A673 (cell line): Measurements from ENCODE around the gene CFAP126. TPM values are rescaled to one million over a fixed set of nuclear protein-coding genes. Genes with fewer than 3 reads are reported as not detected.

ENCODE experiments used
- BruUV-seq: library from RNA; stranded (reverse); fragments of 400-500 nt; replicated peaks from 2 replicates; lab custom pipeline; 2021; lab: Mats Ljungman, UMichigan
- CTCF ChIA-PET: fragments of 300-600 bp; sonication (Branson Sonifier 250); formaldehyde crosslinking; loops from one replicate; lab custom pipeline; 2022; ENCODE audit warnings: antibody characterized with exemption; lab: Charles Lee
- POLR2A ChIA-PET: fragments of 300-600 bp; sonication (Branson Sonifier 250); formaldehyde crosslinking; loops from one replicate; lab custom pipeline; 2022; ENCODE audit warnings: antibody characterized with exemption; ENCODE audit not compliant: low non-redundant PET; lab: Charles Lee
- DNase-seq: peaks from one replicate; pipeline ENCODE4 v3.0.0-alpha.2; 2015; ENCODE audit warnings: low spot score
- H3K27ac ChIP-seq: fragments of 200-600 bp; sonication (generic); 2 replicates; pipeline ENCODE4 v1.5.1; 2016; ENCODE audit warnings: mixed run types, low read depth, mild to moderate bottlenecking, mixed read lengths, antibody characterized with exemption, low read length; ENCODE audit not compliant: poor library complexity, severe bottlenecking
- H3K27me3 ChIP-seq: fragments of 200-600 bp; sonication (generic); replicated peaks from 2 replicates; pipeline ENCODE4 v1.6.1; 2017; ENCODE audit warnings: mixed run types, low read depth, mild to moderate bottlenecking, mixed read lengths, antibody characterized with exemption, low read length; ENCODE audit not compliant: insufficient read depth, poor library complexity
- H3K36me3 ChIP-seq: fragments of 200-600 bp; sonication (generic); 2 replicates; pipeline ENCODE4 v1.6.1; 2016; ENCODE audit warnings: mixed run types, mild to moderate bottlenecking, mixed read lengths, antibody characterized with exemption, low read length; ENCODE audit not compliant: insufficient read depth, poor library complexity, severe bottlenecking
- H3K4me1 ChIP-seq: fragments of 200-600 bp; sonication (generic); 2 replicates; pipeline ENCODE4 v1.6.1; 2017; ENCODE audit warnings: mixed run types, mild to moderate bottlenecking, mixed read lengths, antibody characterized with exemption, low read length; ENCODE audit not compliant: insufficient read depth, poor library complexity, severe bottlenecking
- H3K4me3 ChIP-seq: fragments of 200-600 bp; sonication (generic); 2 replicates; pipeline ENCODE4 v1.5.1; 2016; ENCODE audit warnings: low read depth, mixed run types, mild to moderate bottlenecking, mixed read lengths, low read length; ENCODE audit not compliant: poor library complexity, severe bottlenecking
- H3K9me3 ChIP-seq: fragments of 200-600 bp; sonication (generic); 2 replicates; pipeline ENCODE4 v1.6.1; 2016; ENCODE audit warnings: mixed run types, low read depth, mild to moderate bottlenecking, mixed read lengths, antibody characterized with exemption, low read length; ENCODE audit not compliant: poor library complexity, severe bottlenecking
- CTCF ChIP-seq: fragments of 300-800, 200-600 bp; sonication (generic); conservative IDR thresholded peaks from 2 replicates; pipeline ENCODE4 v1.5.1; 2017; ENCODE audit warnings: low read depth, mild to moderate bottlenecking, antibody characterized with exemption, low read length, moderate library complexity, mixed read lengths
- EZH2 ChIP-seq: fragments of 200-600 bp; sonication (generic); IDR thresholded peaks from 2 replicates; pipeline ENCODE4 v1.6.1; 2017; ENCODE audit warnings: borderline replicate concordance, low read depth, mild to moderate bottlenecking, mixed read lengths, antibody characterized with exemption, low read length; ENCODE audit not compliant: poor library complexity, severe bottlenecking
- intact Hi-C: fragments of 100-400 bp; cut with micrococcal nuclease; formaldehyde crosslinking; loops from one replicate; pipeline ENCODE4 v1.10.0; 2022; ENCODE audit not compliant: unreplicated experiment
- total RNA-seq: library from RNA; stranded (reverse); gene quantifications from 2 replicates; pipeline ENCODE4 v1.2.3, GENCODE V29; 2021

Gene CFAP126
- total RNA-seq, 1 experiment from 2014 or later, result not detected

- Histone ChIP-seq H3K36me3 (no peaks in the 10 kb centered on the region), H3K9me3 (no peaks in the 10 kb centered on the region), H3K4me1 (peaks cover 6% of the 10 kb centered on the region), H3K4me3 (no peak overlapping the region), H3K27me3 (no peaks in the 10 kb centered on the region), H3K27ac (no peak overlapping the region)
- BruUV-seq, result no TSS peak
- ChIA-PET POLR2A (no interaction called here), CTCF (interaction anchor here (0.6 to 2.6 kb wide), 5 partner anchors 153 to 200 kb away, joined by 3 to 28 read pairs (median 3); partner anchors contain the start of genes FCER1G and TOMM40L)
- TF ChIP-seq CTCF, result peak; percentile 72
- no peak for TF ChIP-seq EZH2
- peak; percentile 76 for DNase-seq
- intact Hi-C loops, result loop anchor here (5.0 kb wide), 3 partner anchors 155 to 200 kb away; partner anchors contain the start of gene TOMM40L
Observed at GRCh38 chr1:161382214-161383019, 14.7 kb upstream of the CFAP126 start.

GRCh38 chr1:161381707-161382106 lies 14.0 kb upstream of the CFAP126 start:
- no peaks in the 10 kb centered on the region for H3K36me3 ChIP-seq
- CTCF ChIA-PET, result interaction anchor here (0.6 to 2.6 kb wide), 5 partner anchors 152 to 199 kb away, joined by 3 to 28 read pairs (median 3); partner anchors contain the start of genes FCER1G and TOMM40L
- no peaks in the 10 kb centered on the region for H3K27me3 ChIP-seq
- BruUV-seq, result no TSS peak
- POLR2A ChIA-PET, result no interaction called here
- no peaks in the 10 kb centered on the region for H3K9me3 ChIP-seq
- no peak overlapping the region for H3K4me3 ChIP-seq
- peaks cover 6% of the 10 kb centered on the region for H3K4me1 ChIP-seq
- DNase-seq, result no peak
- no peak overlapping the region for H3K27ac ChIP-seq
- no peak for TF ChIP-seq CTCF
- TF ChIP-seq EZH2, result no peak
- intact Hi-C loops, result loop anchor here (5.0 kb wide), 3 partner anchors 154 to 199 kb away; partner anchors contain the start of gene TOMM40L

GRCh38 chr1:161379071-161379470 lies 11.4 kb upstream of the CFAP126 start:
- Histone ChIP-seq H3K27me3 (no peaks in the 10 kb centered on the region), H3K4me1 (peaks cover 6% of the 10 kb centered on the region), H3K36me3 (no peaks in the 10 kb centered on the region), H3K27ac (no peak overlapping the region), H3K4me3 (peak overlapping the region; percentile 23), H3K9me3 (no peaks in the 10 kb centered on the region)
- ChIA-PET POLR2A (interaction anchor here (0.6 kb wide), 1 partner anchor 308 kb away, joined by 5 read pairs; no protein-coding TSS in a partner anchor), CTCF (no interaction called here)
- no peak for DNase-seq
- no TSS peak for BruUV-seq
- intact Hi-C loops, result loop anchor here (10.0 kb wide), 1 partner anchor 384 kb away; no protein-coding TSS in a partner anchor
- TF ChIP-seq CTCF, result no peak
- no peak for TF ChIP-seq EZH2
